NOMO-1 treated with dmso at 0.1 percent for 144 hours (cell line): Measurements from ENCODE around the gene PAPPA.

Source experiments
- DNase-seq: peaks from one replicate; lab custom pipeline; 2025; ENCODE audit not compliant: unreplicated experiment; lab: John Stamatoyannopoulos, UW

Gene PAPPA

DNA sequence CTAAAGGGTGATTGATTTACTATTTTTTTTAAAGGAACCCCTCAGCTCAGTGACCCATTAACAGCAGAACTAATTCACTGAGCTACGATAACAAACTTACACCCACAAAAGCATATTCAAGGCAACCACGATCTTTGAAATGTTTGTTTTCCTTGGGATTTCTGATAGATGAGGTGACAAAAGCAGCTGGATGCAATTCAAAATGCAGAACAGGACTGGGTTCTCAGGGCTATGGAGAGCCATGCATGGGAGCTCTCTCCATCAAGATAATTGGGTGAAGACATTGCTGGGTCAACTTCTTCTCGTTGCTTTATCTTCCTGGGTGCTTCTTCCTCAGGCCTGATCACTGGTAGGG, 60.1 kb downstream of the PAPPA start:
- DNase-seq, result no peak

DNA sequence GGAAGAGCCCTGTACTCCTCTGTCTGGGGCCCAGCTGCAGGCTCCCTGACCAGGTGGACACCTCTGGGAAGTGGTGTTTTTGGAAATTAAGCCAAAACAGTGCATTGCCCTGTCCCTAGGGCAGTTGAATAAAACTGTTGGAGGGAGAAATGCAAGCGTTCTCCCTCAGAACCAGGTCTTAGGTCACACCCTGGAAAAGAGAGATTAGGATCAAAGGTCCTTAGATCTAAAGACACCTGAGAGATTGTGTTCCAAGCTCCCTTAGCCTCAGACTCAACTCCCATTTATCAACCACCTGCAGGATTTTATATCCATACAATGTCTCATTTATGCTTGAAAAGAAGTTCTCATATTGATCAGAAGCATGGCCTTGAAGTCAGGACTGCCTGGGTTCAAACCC, 64.8 kb downstream of the PAPPA start:
- no peak for DNase-seq

DNA sequence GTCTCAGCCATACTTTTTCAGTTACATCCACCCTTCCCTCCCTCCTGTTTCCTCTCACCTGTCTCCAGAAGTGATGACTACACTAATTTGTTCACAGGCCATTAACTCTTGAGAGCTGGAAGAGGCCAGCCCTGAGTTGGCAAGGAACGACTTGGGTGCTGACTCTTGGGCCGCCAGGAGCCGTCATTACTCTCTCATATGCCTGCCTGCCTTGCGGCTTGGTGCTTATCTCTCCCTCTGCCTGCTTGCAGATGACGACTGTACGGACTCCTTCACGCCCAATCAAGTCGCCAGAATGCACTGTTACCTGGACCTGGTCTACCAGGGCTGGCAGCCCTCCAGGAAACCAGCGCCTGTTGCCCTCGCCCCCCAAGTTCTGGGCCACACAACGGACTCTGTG, 66.1 kb downstream of the PAPPA start:
- DNase-seq, result no peak

DNA sequence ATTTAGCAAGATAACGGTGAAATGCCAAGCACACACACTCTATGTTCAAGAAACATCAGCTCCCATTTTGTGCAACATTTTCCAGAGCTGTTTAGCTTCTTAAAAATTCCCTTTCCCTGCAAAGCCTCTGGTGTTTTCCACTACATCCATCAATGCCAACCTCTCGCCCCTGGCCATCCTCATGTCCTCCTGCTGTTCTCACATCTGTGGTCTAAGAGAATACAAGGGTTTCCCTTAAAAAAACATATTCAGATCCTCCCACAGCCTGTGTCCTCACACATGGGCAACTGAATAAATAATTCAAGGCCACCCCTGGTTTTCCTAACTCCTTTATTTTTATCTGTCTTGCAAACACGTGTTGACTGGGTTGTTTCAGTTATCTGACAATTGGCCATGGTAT, 70.3 kb downstream of the PAPPA start:
- no peak for DNase-seq

DNA sequence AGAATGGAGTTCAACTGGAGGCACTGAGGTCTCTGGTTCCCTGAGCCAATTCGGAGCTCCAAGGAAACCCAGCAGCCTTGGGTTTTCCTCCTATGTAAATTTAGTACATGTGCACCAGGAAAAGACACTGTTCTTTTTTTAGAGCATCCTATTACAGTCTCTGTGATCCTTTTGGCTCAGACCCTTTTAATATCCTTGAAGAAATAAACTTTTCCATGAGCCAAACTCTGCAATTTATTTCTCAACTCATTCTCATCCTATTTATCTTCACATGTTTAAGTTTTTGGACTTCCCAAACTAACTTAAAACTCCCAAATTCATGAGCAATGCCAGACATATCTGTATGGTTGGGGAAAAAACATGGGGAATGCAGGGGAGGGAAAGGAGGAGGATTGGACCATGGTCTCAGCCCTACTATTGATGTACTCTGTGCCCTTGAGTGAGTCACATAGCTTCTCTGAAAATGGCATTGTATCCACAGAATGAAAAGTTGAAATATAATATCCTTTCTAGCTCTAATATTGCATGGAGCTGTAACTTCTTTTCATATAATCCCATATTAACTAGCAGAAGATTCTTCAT, 76.6 kb downstream of the PAPPA start:
- no peak for DNase-seq

DNA sequence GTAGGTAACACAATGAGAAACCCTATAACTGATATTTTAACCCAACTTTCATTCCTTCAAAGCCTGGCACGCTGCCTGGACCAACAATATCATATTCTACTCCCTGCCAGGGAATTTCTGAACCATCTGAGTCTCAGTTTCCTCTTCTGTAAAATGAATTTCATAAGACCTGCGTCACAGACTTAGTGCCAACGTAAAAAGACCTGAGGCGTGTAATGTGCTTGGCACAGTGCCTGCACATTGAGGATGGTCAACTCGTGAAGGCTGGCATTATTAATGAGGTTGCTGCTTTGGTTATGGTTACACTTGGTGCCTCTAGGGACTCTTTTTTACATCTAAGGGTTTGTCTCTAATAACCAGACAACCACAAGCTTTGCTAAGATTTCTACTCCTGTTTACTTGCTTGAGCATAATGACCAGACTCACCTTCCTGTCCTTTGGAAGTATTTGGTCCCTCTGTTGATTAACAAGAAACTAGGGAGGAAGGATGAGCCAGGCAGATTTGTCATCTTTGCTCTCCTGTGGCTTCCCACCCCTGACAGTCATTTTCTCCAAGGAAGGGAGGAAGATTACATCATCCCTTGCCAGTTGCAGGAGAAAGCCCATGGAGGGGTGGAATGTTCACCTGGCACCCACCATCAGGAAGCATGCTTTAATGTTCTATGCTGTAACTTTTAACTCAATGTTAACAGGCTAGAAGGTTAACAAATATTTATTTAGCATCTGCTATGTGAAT, 79.0 kb downstream of the PAPPA start:
- DNase-seq, result no peak

DNA sequence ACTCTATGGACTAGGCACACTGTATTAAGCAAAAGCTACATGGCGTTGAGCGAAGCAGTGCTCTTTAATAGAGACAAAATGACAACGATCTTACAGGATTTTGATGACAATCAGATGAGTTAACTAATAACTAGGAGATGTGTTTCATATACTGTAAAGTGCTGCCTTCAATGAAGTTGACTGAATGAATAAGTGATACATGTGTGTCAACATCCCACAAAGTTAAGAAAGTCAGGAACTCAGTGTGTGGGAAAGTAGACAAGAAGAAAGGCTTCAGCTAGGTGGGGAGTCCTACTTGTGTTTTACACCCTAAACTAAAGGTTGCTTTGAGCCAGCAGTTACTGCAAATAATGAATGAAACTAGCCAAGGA, 79.6 kb downstream of the PAPPA start:
- no peak for DNase-seq

DNA sequence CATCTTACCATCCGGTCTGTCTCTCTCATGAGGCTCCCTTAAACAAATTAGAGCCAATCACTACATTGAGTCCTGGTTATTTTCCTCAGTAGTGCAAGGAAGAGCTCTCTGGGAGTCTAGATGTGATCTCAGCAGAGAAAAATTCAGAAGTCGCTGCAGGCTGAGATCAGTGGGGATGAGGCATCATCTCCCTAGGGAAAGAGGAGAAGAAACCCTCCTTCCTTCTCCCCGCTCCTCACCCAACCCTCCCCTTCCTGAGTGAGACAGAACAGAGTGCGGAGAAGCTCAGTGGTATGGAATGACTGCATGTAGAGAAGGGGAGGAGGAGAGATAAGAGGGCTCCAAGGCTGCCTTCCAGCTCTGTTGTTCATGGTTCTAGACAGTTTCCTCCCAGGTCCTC, 80.5 kb downstream of the PAPPA start:
- no peak for DNase-seq

DNA sequence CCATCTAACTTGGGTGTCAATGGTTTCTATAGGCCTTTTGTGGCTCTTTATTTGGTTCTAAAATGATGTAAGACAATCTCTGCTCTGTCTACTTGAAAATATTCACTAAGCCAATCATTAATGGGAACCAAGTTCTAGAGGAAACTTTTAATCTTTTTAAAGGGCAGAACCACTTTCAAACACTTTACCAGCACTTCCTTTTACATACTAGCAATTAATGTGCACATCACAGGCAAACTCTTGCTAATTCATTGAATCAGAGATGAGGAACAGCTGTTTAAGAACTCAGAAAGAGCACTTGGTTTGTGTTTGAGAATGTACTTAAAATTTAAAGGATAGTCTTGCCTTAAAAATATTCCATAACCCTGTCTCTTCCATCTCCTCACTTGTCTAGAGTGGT, 83.4 kb downstream of the PAPPA start:
- no peak for DNase-seq

DNA sequence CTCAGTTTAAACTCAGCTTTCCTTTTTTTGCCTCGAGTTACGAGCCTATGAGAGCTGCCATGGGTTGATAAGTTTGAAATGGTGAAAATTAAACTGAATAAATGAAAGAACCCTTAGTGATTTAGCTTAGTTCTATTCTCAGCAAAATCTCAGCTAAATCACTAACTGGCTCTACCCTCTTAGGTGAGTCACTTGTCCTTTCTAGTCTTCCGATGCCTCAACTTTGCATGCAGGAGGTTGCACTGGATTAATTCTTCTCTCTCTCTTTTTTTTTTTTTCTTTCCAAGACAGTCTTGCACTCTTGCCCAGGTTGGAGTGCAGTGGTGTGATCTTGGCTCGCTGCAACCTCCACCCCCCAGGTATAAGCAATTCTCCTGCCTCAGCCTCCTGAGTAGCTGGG, 83.9 kb downstream of the PAPPA start:
- DNase-seq, result no peak

DNA sequence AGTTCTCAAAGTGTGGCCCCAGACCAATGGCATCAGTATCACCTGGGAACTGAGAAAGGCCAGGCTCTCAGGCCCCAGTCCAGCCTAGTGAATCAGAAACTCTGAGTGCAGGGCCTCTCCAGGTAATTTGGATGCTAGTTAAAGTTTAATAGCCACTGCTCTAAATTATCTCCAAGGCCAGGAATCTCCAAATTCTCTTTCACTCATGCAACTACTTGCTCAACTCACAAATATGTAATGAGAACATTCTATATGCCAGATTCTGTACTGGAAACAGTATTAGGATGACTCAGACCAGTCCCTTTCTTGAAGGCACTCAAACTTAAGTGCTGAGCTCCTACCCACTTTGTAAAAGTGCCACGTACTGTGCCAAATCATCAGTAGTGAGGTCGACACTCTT, 84.6 kb downstream of the PAPPA start:
- no peak for DNase-seq

DNA sequence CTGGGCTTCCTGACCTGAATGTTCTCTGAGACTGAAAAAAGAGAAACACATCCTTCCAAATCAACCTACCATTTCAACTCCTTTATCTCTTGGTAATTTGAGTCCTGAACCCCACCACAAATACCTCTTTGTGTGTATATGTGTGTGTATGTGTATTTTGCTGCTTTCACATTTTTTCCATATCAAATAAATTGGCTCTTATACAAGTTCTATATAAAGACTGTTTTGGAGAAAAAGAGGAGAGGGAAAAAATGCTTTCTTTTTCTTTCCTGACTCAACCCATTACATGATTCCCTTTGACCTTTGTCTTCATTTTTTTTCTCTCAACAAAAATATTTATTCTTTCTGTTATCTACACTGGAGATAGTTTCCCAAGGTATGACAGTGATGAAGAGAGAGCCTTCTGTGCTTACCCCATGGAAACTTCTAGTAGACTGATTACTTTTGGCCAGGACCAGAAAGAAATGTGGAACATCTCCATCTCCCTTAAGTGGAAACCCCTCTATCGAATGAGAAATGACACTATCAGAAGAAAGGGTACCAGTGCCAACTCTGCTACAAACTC, 85.3 kb downstream of the PAPPA start:
- DNase-seq, result no peak

DNA sequence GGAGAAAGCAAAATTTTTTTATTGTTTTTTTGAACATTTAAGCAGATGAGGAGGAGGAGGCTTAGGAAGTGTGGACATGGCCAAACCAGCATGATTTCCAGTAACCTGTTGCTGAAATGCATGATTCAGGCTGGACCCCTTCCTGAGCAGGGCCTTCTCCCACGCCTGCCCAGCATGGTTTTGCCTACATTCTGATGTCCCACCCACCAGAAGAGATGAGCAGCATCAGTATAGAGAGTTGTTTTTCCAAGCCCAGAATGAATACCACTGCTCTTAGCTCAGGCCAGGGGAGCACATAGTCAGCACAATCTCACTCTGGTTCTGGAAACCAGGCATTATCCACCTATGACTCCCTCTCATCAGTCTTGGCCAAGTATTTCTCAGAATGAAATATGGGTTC, 90.1 kb downstream of the PAPPA start:
- no peak for DNase-seq

DNA sequence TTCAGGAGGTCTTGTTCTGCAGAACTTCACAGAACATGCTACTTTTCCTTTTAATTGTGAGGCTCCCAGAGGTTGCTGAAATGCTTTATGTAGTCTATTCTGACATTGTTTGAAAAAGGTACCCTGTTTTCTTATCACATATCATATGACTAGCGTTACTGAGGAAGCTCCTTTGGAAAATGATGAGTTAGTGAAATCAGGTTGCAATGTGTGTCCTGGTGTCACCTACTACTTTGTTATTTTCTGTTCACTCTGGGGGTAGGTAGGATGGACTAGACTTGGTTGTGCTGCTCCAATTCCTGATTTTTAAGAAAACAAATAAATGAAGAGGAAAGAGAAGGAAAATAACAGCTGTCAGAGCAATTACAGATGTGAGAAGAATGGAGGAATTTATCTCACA, 93.7 kb downstream of the PAPPA start:
- no peak for DNase-seq

DNA sequence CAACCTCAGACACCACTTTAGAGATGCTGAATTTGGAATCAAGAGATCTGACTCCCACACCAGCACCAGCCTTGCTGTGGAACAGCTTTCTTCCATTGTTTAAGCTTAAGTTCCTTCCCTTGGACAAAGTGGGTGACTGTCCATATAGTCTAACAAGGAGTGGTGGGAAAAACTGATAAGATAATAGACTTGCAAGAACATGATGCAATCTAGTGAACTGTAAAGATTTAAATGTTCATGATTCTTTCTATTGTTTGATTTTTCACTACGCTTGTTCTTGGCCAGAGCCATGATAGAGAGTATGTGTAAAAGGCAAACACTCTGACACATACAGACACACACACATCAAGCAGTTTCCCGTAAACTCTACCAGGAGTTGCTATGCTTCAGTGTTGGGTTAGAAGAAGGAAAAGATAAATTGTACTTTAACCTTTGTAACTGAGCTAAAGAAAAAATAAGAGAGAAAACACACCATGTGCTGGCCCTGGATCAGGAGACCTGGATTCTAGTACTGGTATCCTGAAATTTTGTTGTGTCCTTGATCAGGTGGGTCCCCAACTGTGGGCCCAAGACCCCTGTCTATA, 94.3 kb downstream of the PAPPA start:
- DNase-seq, result no peak

DNA sequence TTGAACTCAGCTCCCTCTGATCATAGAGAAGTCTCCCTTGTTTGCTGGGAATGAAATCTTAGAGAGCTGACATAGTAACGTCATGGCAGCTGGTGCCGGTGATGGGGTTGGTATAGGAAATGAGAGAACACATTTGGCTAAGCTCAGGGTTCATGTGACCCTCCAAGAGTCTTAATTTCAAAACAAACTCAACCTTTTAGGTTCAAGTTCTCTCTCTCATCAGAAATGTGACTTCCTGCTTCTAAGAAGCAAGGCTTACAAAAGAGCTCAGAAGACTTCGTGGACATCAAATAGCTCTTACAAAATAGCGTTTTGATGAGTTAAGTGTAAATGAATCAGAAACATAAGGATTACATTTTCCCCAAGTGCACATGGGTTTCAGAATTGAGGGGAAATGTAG, 97.3 kb downstream of the PAPPA start:
- DNase-seq, result no peak

DNA sequence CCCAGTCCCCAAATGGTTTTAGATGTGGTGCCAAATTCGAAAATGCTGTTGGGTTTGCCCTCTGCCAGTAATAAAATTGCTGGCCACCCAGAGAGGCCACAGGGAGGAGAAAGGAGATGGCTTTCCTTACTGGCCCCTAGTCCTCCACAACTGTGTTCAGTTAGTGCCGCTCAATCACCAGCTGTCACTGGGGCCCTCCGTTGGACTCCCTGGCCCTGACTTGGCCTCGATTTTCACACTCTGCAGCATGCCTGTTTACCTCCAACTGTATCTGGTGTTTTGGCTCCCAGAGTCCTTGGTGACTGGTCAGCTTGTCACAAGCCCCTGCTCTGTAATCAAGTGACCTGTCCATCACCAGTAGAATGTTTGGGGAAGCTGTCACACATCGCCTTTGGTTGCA, 97.8 kb downstream of the PAPPA start:
- DNase-seq, result no peak

DNA sequence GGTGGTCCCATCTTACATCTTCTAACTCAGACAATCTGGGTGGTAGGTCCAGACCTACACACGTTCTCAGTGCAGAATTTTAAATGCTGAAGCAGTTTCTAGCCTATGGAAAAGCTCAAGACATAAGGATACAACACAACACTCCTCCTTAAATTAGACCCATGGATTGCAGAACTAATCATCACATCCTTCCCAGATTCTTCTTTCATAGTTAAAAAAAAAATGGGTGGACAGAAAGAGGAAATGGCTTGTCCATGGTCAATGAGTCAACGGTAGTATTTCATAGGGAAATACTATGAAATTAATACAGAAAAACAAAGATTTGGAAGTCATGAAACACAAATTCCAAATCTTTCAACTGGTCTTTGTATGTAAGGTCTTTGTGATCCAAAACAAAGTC, 106.9 kb downstream of the PAPPA start:
- DNase-seq, result no peak

DNA sequence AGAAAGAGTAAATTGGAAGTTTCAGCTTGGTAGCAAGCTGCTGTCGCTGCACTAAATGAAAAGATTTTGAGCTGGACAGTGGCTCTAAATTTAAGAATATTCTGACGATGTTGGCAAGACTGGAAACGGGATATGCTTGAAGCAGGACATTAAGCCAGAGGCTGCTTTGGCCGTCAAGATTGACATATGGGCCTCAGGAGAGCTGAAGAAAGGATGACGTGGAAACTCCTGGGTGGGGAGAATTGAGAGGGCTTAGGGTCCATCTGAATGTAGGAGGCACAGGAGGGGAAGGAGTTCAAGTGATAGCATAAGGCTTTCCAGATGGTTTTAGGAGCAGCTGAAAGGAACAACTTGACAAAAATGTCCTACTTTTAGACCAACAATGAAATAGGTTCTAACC, 108.9 kb downstream of the PAPPA start:
- DNase-seq, result no peak

DNA sequence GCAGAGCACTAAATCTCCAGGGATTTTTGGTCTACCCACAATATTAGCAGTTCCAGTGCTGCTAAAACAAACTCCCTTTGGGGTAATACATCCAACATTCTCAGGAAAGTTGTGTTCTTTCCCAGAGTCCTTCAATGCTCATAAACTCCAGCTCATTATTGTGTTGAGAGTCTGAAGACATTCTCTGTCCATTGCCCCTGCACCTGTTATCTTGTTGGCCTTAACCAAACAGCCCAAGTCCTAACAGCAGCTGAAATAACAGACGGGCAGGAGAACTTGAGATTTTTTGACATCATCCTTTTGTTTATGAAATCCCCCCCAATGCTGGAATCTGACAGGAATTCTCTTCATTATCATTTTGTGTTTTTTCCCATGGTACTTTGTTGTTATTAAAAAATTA, 110.8 kb downstream of the PAPPA start:
- no peak for DNase-seq

DNA sequence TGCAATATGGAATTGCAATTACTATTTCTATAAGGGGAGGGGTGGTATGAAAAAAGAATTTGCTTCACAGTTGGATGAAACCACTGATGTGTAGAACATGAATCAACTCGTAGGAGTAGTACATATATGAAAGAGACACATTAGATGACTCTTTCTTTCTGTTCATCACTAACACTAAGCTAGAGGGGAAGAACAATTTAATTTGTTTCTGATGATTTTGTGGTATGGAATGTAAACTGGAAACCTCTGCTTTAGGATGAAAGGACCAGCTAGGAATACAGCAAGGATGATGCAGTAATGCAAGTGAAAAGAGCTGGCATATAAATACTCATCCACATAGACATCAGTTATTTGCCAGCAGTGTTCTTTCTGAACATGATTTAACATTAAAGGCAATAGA, 113.4 kb downstream of the PAPPA start:
- DNase-seq, result no peak

DNA sequence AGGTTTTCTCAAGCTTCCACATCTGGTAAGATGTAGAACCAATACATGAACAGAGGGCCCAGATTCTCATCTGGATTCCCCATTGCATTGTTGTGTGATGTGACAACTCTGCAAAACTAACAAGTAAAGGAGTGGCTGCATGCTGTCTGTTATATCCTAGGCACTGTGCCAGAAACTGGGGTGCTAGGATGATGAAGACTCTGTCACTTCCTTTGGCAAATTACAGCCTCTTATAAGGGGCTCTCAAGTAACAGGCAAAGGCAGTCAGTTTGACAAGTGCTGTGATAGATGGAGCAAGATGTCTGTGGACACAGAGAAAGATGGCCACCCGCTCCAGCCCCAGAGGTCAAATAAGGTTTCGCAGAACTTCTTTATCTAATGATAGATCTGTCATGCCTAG, 115.7 kb downstream of the PAPPA start:
- no peak for DNase-seq

DNA sequence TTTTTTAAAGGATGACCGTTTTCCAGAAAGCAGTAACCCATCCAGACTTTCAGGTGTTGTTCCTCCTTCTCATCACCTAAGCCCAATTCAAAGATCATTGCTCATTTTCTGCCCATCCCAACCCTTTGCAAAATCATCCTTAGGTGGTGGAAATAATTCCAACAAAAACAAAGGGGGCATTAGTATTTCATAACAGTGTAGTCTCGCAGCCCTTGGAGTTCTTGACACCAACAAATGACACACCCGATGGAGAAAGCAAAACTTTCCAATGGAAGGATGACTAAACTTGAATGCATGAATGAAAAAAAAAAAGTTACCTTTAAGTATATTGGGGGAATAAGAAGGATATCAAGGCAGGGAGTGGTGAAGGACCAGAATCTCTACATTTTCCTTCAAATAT, 117.0 kb downstream of the PAPPA start:
- DNase-seq, result no peak
